Keratinocyte (primary cell): ENCODE results near the gene MLLT3. TPM values are rescaled to one million over a fixed set of nuclear protein-coding genes. Genes with fewer than 3 reads are reported as not detected.

Experiments
- DNase-seq: peaks from one replicate; pipeline ENCODE4 v3.0.0-alpha.2; 2011; ENCODE audit warnings: low read depth, missing footprints, low spot score
- FAIRE-seq: peaks from 2 replicates; lab custom pipeline; 2011; peaks lifted over from hg19 to GRCh38; lab: Jason Lieb, UNC
- H2AFZ ChIP-seq: 2 replicates; pipeline ENCODE4 v1.6.0; 2012; ENCODE audit warnings: low read length, control low read depth, inconsistent platforms; ENCODE audit not compliant: control insufficient read depth
- H3K27ac ChIP-seq: 2 replicates; pipeline ENCODE4 v1.5.1; 2011; ENCODE audit warnings: low read length; ENCODE audit not compliant: control insufficient read depth, insufficient read depth
- H3K27me3 ChIP-seq: 3 replicates; pipeline ENCODE4 v1.6.0; 2011; ENCODE audit warnings: low read length; ENCODE audit not compliant: control insufficient read depth, insufficient read depth; ENCODE audit errors: extremely low read depth
- H3K36me3 ChIP-seq, 2 experiments: 2 replicates in 1 of 2; 3 replicates in 1 of 2; pipeline ENCODE4 v1.5.1; 2011; ENCODE audit warnings: low read length in 2 of 2, mild to moderate bottlenecking in 1 of 2; ENCODE audit not compliant: control insufficient read depth in 2 of 2, insufficient read depth in 2 of 2; ENCODE audit errors: extremely low read depth in 1 of 2
- H3K4me1 ChIP-seq: 3 replicates; pipeline ENCODE4 v1.5.1; 2011; ENCODE audit warnings: low read length; ENCODE audit not compliant: control insufficient read depth, insufficient read depth; ENCODE audit errors: extremely low read depth
- H3K4me2 ChIP-seq: 3 replicates; pipeline ENCODE4 v1.6.0; 2011; ENCODE audit warnings: low read depth, low read length; ENCODE audit not compliant: control insufficient read depth, insufficient read depth; ENCODE audit errors: extremely low read depth
- H3K4me3 ChIP-seq, 3 experiments: fragments of 200-600 bp in 1 of 3; sonication (generic) in 1 of 3; 2 replicates in 2 of 3; 3 replicates in 1 of 3; pipeline ENCODE4 v1.5.1; 2011 to 2016; ENCODE audit warnings: low read length in 3 of 3, mild to moderate bottlenecking in 3 of 3, control low read depth in 2 of 3, inconsistent platforms in 1 of 3, low read depth in 1 of 3, mixed read lengths in 1 of 3, mixed run types in 1 of 3, moderate library complexity in 1 of 3; ENCODE audit not compliant: control insufficient read depth in 2 of 3, insufficient read depth in 2 of 3; ENCODE audit errors: extremely low read depth in 1 of 3
- H3K79me2 ChIP-seq: 2 replicates; pipeline ENCODE4 v1.6.0; 2012; ENCODE audit warnings: low read length; ENCODE audit not compliant: control insufficient read depth, insufficient read depth
- H3K9ac ChIP-seq: 3 replicates; pipeline ENCODE4 v1.6.0; 2011; ENCODE audit warnings: low read length; ENCODE audit not compliant: control insufficient read depth, insufficient read depth; ENCODE audit errors: extremely low read depth
- H3K9me1 ChIP-seq: 3 replicates; pipeline ENCODE4 v1.6.0; 2011; ENCODE audit warnings: low read length; ENCODE audit not compliant: control insufficient read depth, insufficient read depth; ENCODE audit errors: extremely low read depth
- H3K9me3 ChIP-seq: 2 replicates; pipeline ENCODE4 v1.5.1; 2012; ENCODE audit warnings: low read depth, low read length; ENCODE audit not compliant: control insufficient read depth
- H4K20me1 ChIP-seq: 3 replicates; pipeline ENCODE4 v1.6.0; 2011; ENCODE audit warnings: low read length; ENCODE audit not compliant: control insufficient read depth, insufficient read depth; ENCODE audit errors: extremely low read depth
- EZH2 ChIP-seq: IDR thresholded peaks from one replicate; pipeline ENCODE4 v1.6.1; 2012; ENCODE audit warnings: inconsistent platforms, mild to moderate bottlenecking, low read length, moderate library complexity
- dilution Hi-C: fragments of 300-500 bp; cut with MboI; formaldehyde crosslinking; loops from one replicate; pipeline ENCODE4 v1.7.0; 2020; ENCODE audit warnings: low sequenced_read_pairs; ENCODE audit not compliant: extremely low pct_ligation_motif_present
- polyA plus RNA-seq, 5 experiments: library from polyadenylated mRNA; depleted of rRNA in 3 of 5; stranded (reverse) in 3 of 5; stranded (forward) in 1 of 5; unstranded in 1 of 5; fragments of >200 nt; gene quantifications; 1 replicate in 1 of 5; 2 replicates in 3 of 5; 3 replicates in 1 of 5; pipeline versions ENCODE4 v1.2.1 to v1.2.3, GENCODE V29; 2011 to 2012; ENCODE audit warnings: missing spikeins in 2 of 5, low read depth in 1 of 5, low replicate concordance in 1 of 5
- TF ChIP-seq, protein P1 (sequence below), 3 experiments: IDR thresholded peaks in 1 of 3; conservative IDR thresholded peaks in 1 of 3; optimal IDR thresholded peaks in 1 of 3; 2 replicates in 2 of 3; 3 replicates in 1 of 3; pipeline versions ENCODE3 to v1.5.1; 2011; ENCODE audit warnings: low read length in 3 of 3, mild to moderate bottlenecking in 3 of 3, moderate library complexity in 2 of 3, control low read depth in 1 of 3, inconsistent platforms in 1 of 3; ENCODE audit not compliant: insufficient read depth in 2 of 3; ENCODE audit errors: extremely low read depth in 1 of 3

MLLT3 gene
- polyA plus RNA-seq, 1 donor (not counting 4 experiments of a cell fraction or from before 2014, with no cell fraction given): 17.0 TPM

DNA sequence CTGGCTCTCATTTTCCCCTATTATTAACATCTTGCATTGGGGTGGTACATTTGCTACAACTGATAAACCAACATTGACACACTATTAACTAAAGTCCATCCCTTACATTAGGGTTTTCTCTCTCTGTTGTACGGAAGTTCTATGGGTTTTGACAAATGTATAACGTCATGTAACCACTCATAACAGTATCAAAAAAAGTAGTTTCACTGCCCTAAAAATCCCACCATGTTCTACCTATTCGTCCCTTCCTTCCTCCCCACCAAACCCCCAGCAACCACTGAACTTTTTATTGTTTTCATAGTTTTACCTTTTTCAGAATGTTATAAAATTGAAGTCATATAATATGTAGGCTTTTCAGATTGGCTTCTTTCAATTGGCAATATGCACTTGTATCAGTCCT is 40.1 kb downstream of the MLLT3 start:
- H3K9ac ChIP-seq: no peak overlapping the region

DNA sequence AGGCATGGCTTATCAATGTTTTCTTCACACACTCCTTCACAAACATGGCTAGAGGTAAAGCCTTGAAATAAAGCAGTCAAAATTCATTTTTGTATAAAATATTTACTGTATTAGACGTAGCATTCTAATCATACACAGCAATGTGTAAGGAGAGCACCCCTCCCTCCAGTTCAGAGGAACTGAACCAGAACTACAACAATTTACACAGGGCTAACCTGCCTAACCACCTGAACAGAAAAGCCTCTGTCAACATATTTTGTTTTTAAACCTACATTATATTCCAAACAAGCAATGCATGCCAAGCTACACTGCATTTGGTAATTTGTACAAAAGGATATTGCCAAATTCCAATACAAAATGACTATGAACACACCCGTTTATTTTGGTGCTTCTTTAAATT is 41.6 kb downstream of the MLLT3 start:
- Histone ChIP-seq H3K4me3 (no peak overlapping the region), H4K20me1 (no peaks in the 10 kb centered on the region), H3K27ac (no peak overlapping the region), H3K9me1 (no peaks in the 10 kb centered on the region), H3K27me3 (no peaks in the 10 kb centered on the region), H3K79me2 (no peaks in the 10 kb centered on the region), H3K4me1 (peaks cover 5% of the 10 kb centered on the region), H3K9ac (no peak overlapping the region), H3K4me2 (no peak overlapping the region), H3K9me3 (no peaks in the 10 kb centered on the region), H2AFZ (no peak overlapping the region), H3K36me3 (no peaks in the 10 kb centered on the region)
- no peak for DNase-seq
- FAIRE-seq: no peak
- dilution Hi-C loops: no loop called here
- no peak for TF ChIP-seq EZH2
- TF ChIP-seq, protein P1, sequence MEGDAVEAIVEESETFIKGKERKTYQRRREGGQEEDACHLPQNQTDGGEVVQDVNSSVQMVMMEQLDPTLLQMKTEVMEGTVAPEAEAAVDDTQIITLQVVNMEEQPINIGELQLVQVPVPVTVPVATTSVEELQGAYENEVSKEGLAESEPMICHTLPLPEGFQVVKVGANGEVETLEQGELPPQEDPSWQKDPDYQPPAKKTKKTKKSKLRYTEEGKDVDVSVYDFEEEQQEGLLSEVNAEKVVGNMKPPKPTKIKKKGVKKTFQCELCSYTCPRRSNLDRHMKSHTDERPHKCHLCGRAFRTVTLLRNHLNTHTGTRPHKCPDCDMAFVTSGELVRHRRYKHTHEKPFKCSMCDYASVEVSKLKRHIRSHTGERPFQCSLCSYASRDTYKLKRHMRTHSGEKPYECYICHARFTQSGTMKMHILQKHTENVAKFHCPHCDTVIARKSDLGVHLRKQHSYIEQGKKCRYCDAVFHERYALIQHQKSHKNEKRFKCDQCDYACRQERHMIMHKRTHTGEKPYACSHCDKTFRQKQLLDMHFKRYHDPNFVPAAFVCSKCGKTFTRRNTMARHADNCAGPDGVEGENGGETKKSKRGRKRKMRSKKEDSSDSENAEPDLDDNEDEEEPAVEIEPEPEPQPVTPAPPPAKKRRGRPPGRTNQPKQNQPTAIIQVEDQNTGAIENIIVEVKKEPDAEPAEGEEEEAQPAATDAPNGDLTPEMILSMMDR (optimal IDR thresholded peaks at IDR 0.05 in 1 of 3, IDR thresholded peaks at IDR 0.05 in 1 of 3, conservative IDR thresholded peaks at IDR 0.05 in 1 of 3; ENCODE audit: extremely low read depth in 1 of 3, insufficient read depth in 2 of 3, low read length in 3 of 3): no peak

More for the DNA sequence above, 40.1 kb downstream of the MLLT3 start:
- no peaks in the 10 kb centered on the region for H3K79me2 ChIP-seq
- H3K27me3 ChIP-seq: no peaks in the 10 kb centered on the region
- H3K27ac ChIP-seq: no peak overlapping the region
- H4K20me1 ChIP-seq: no peaks in the 10 kb centered on the region
- H3K9me3 ChIP-seq: no peaks in the 10 kb centered on the region
- H3K4me2 ChIP-seq: no peak overlapping the region
- no peak overlapping the region for H2AFZ ChIP-seq
- H3K36me3 ChIP-seq: no peaks in the 10 kb centered on the region
- TF ChIP-seq, protein P1 (optimal IDR thresholded peaks at IDR 0.05 in 1 of 3, IDR thresholded peaks at IDR 0.05 in 1 of 3, conservative IDR thresholded peaks at IDR 0.05 in 1 of 3; ENCODE audit: extremely low read depth in 1 of 3, insufficient read depth in 2 of 3, low read length in 3 of 3): no peak
- FAIRE-seq (no peak), DNase-seq (no peak)
- H3K4me1 ChIP-seq: peaks cover 5% of the 10 kb centered on the region
- H3K4me3 ChIP-seq: no peak overlapping the region
- H3K9me1 ChIP-seq: no peaks in the 10 kb centered on the region
- dilution Hi-C loops: no loop called here
